Stimulated activated CD8-positive, alpha-beta memory T cell treated with anti-CD3 and anti-CD28 coated beads, Interleukin-12 subunit alpha, Interleukin-12 subunit beta, amount 100 ng/mL, for 4 hours (primary cell): ENCODE results near the gene ERI3.

ENCODE experiments used
- DNase-seq: peaks from one replicate; pipeline ENCODE4 v3.0.0-alpha.2; 2020; ENCODE audit warnings: low read depth

The ERI3 gene

GRCh38 chr1:44283524-44284173, 71.4 kb downstream of the ERI3 start:
- no peak for DNase-seq

- no peak for DNase-seq
These were observed 72.2 kb downstream of the ERI3 start for GRCh38 chr1:44282704-44283426.

DNA sequence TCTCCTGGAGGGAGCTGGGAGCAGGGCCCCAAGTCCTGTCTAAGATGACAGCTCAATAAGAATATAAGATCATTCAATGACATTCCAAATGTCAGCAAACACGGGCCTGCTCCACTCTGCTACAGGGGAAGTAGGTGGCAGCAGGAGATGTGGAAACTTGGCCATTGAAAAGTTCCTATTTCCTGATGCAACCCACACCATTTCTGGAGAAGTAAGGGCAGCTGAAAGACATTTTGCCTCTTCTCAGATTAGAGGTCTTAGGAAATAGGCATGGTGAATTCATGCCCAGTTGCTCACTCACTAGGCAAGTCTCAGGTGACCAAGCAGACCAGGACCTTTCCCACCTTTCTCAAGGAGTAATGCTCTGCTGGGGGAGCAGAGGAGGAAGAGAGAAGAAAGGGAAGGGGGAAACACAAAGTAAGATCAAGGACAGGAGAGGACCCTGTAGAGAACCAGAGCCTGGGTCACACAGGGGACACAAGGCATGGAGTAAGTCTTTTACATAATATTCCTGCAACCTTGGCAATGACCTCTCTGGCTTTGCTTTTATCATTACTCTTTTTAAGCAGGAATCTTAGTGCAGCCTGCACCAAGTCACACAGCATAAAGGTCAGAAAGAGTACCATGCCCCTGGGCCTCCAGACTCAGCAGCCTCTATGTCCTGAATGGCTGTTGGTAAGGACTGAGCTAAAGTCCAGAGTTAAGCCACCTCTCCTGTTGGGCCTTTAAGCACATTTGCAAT, 72.9 kb downstream of the ERI3 start:
- no peak for DNase-seq

- DNase-seq = no peak
These were observed 78.2 kb downstream of the ERI3 start for GRCh38 chr1:44276901-44277300.

GRCh38 chr1:44275991-44276405, 79.1 kb downstream of the ERI3 start:
- DNase-seq = no peak

GRCh38 chr1:44275296-44275962, 79.6 kb downstream of the ERI3 start:
- DNase-seq = no peak

- no peak for DNase-seq
These were observed 81.3 kb downstream of the ERI3 start for GRCh38 chr1:44273560-44274350.

- DNase-seq = no peak
These were observed 82.1 kb downstream of the ERI3 start for GRCh38 chr1:44272992-44273391.

DNA sequence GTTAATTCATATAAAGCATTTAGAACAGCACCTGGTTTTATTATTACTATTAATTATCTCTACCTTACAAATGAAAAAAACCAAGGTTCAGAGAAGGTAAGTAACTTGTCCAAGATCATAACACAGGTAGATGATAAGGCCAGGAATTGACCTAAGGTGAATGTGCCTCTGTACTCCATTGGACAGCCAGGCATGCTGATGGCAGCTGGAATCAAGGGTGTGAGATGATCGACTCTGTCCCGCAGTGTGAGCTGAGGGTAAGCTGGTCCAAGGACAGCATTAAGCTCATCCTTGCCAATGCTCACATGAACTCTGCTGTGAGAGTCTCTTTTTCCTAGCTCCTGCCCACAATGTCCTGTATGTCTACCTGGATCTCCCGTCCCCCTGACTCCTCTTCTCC, 83.4 kb downstream of the ERI3 start:
- DNase-seq = no peak

GRCh38 chr1:44270686-44271628, 84.1 kb downstream of the ERI3 start:
- DNase-seq = no peak

- DNase-seq = no peak
These were observed 87.0 kb downstream of the ERI3 start for GRCh38 chr1:44268054-44268453.

DNA sequence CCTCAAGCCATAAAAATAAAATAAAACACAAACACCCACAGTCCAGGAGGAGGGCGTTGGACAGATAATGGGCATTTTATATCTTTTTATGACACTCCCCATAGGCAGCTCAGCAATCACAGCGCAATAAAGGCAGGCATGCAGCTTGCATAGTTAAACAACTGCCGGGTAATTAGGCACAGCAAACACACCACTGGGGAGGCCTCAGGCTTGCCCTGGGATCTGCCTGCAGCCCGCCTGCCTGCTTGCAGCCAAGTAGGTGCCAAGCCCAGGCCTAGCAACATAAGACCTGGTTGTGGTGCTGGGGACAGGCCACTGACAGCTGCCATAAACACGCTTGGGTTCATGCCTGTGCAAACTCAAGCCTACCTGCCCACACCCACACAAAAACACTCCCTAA, 87.6 kb downstream of the ERI3 start:
- no peak for DNase-seq

DNA sequence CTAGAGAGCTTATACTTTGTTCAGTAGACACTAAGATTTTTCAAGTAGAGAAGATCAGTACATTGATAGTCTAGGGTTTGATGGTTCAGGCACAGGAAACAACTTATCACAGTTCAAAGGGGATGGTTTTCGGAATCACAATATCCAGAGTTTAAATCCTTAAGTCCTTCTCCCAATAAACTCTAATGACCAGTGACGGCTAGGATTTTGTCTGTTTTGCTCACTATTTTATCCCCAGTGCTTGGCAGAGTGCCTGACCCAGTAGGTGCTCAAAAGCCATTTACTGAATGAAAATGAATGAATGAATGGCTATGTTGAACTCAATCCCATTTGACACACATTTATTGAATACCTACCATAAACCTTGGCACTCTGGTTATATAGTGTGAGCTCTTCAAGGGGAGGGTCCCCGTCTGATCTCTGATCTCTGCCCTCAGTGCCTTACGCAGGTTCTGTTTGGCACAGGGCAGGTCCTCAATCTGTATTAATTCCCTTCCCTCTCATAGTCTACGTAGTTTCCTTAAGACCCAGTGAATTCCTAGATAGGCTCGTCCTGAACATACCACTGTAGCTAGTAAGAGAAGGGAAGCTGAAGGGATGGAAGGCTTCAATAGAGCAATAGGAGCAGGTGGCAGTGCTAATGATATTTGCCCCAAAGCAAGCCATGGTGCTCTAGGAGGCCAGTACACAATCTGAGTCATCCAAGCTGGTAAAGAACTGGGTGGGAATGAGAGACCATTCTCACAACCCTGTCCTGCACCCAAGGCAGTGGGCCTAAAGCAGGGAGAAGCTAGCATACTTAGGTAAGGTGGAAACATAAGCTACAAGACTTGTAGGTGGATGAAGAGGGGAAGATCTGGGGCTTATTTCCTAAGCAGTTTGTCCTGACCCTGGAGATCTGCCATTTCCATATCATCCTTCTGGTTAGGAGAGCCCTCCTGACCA, 88.4 kb downstream of the ERI3 start:
- no peak for DNase-seq

DNA sequence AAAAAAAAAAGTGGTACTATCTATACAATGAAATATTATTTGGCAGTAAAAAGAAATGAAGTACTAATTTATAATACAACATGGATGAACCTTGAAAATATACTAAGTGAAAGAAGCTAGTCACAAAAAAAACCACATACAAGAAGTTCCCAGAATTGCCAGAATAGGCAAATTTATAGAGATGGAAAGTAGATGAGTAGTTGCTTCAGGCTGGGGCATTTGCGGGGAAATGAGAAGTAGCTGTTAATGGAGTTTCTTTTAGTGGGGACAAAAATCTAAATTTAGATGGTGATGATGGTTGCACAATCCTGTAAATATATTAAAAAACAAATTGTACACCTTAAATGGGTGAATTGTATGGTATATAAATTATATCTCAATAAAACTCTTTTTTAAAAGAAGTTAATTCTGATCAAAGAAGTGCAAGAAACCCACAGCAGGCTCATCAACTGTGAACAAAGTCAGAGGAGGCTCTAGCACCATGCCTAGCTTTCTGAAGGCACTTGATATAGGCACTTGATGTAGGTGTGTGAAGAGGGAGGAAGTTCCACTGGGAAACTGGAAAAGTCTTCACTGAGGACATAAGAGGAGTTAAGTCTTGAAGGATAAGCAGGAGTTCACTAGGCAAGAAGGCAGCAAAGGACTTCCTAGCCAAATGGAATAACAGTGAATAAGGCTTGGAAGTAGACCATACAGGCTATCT, 89.2 kb downstream of the ERI3 start:
- DNase-seq = no peak

DNA sequence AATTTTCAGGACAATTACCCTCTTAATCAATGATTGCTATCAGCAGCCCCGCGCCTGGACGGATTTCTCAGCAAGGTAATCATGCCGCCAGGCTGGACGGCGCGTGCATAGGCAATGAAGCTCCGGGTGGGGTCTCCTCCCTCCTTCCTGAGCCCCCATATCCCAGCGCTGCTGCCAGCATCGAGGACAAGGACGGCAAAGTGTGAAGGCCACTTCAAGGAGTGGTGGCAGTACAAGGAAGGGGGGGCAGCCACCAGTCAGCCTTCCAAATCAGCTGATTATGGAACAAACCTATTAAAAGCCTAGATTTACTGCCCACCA, 90.6 kb downstream of the ERI3 start:
- DNase-seq = no peak

DNA sequence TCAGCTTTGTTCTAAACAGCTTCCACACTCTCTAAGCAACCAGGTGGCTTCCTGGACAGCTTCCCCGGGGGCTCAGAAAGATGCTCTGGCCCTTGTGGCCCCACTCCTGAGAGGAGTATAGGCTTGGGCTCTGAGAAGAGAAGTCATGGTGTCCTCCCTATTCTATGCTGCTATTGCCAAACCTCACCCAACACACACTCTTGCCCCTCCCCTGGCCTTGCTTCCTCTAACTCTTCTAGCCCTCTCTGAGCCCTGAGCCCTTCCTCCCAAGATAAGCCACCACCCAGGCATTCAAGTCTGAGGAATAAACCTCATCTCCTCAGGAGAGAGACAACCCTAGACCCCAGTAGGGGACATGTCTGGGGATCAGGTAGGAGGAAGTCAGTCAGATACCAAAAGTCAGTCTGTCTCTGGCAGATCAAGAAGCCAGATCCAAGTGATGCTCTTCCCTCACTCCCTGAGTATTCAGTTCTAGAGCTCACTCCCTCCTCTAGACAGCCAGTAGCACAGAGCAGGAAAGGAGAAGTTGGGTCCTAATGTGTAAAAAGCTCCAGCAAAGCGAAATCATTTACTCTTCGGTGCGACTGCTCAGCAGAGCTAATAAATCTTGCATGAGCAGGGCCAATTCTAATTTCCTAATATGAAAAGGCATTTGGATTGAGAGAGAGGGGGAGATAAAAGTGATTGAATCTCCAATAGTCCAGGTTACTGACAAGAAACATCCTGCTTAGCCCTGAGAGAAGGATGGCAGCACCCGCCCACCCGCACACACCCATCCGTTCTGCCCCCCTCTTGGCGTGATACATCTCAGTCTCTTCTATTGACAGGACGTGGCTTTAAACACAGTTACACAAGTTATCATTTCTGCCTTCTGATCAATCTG, 91.2 kb downstream of the ERI3 start:
- no peak for DNase-seq

DNA sequence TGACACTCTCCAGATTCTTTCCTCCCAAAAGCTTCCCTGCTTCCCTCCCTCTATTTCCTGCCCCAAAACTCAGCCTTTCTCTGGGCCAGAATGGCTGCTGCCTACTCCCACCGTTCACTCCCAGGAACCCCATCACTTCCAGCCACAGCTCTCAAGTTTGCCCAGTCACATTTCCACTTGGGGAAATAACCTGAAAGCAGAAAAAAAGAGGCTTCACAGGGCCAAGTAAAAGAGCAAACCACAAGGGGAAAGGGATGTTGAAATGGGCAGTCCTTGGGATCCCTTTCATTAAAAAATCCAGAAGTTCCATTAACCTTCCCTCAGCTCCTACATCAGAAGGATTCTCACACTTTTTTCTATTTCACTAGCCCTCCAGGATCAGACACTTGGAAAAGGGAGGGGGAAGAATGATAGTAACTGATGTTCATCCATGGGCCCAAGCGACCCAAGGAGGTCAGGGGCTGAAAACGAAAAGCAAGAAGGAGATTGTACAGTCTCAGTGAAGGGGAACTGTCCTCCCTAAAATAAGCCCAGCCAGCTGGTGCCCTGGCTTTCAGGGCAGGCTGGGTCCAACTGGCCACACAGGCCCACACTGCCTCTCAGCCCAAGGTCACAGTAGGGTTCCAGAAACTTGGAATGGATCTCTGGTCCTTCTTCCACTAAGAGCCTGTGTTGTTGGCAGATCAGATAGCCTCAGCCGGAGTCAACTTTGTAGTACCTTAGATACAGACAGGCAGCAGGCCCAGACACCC, 92.1 kb downstream of the ERI3 start:
- DNase-seq = no peak
